ENCODE results near the gene EFNA3. TPM values are rescaled to one million over a fixed set of nuclear protein-coding genes. Genes with fewer than 3 reads are reported as not detected.

Gene EFNA3
- polyA plus RNA-seq, 1 experiment: 0.56 TPM

GRCh38 chr1:155079487-155080311, 1.1 kb downstream of the EFNA3 start:
- peaks cover 64% of the 10 kb centered on the region for H3K27me3 ChIP-seq (ENCODE audit: control insufficient read depth, insufficient read depth, low read length)
- POLR2A ChIA-PET: interaction anchor here (1.3 kb wide), 1 partner anchor 94 kb away, joined by 4 read pairs; the partner anchor contains the start of gene KRTCAP2
- DNase-seq (ENCODE audit: low read depth, low spot score): no peak
- CTCF ChIA-PET: interaction anchor here (0.7 to 2.2 kb wide), 4 partner anchors 12 to 93 kb away, joined by 3 to 10 read pairs (median 5); partner anchors contain the start of genes ADAM15 and KRTCAP2
- TF ChIP-seq CTCF (IDR thresholded peaks at IDR 0.05; ENCODE audit: low read depth, low read length): no peak
- no peak overlapping the region for H3K27ac ChIP-seq (ENCODE audit: low read depth, low read length)
- H3K9me3 ChIP-seq (ENCODE audit: control insufficient read depth, insufficient read depth, low read length): no peaks in the 10 kb centered on the region; the same call in 1 of the 2 replicates
- H3K4me3 ChIP-seq (ENCODE audit: low read depth, low read length): no peak overlapping the region

GRCh38 chr1:155080312-155081228, 1.9 kb downstream of the EFNA3 start:
- DNase-seq (ENCODE audit: low read depth, low spot score): no peak
- no peak overlapping the region for H3K4me3 ChIP-seq (ENCODE audit: low read depth, low read length)
- no peak for TF ChIP-seq CTCF (IDR thresholded peaks at IDR 0.05; ENCODE audit: low read depth, low read length)
- CTCF ChIA-PET: interaction anchor here (0.7 to 2.2 kb wide), 4 partner anchors 9 to 1081 kb away, joined by 3 to 7 read pairs (median 4); partner anchors contain the start of gene KRTCAP2
- H3K27me3 ChIP-seq (ENCODE audit: control insufficient read depth, insufficient read depth, low read length): peaks cover 57% of the 10 kb centered on the region
- POLR2A ChIA-PET: no interaction called here
- no peak overlapping the region for H3K27ac ChIP-seq (ENCODE audit: low read depth, low read length)
- no peaks in the 10 kb centered on the region; the same call in 1 of the 2 replicates for H3K9me3 ChIP-seq (ENCODE audit: control insufficient read depth, insufficient read depth, low read length)

- H3K9me3 ChIP-seq (ENCODE audit: control insufficient read depth, insufficient read depth, low read length): no peaks in the 10 kb centered on the region; the same call in 1 of the 2 replicates
- DNase-seq (ENCODE audit: low read depth, low spot score): no peak
- H3K27me3 ChIP-seq (ENCODE audit: control insufficient read depth, insufficient read depth, low read length): peaks cover 55% of the 10 kb centered on the region
- ChIA-PET POLR2A (no interaction called here), CTCF (interaction anchor here (1.1 to 2.2 kb wide), 2 partner anchors 8 to 91 kb away, joined by 4 to 7 read pairs; partner anchors contain the start of gene KRTCAP2)
- TF ChIP-seq CTCF (IDR thresholded peaks at IDR 0.05; ENCODE audit: low read depth, low read length): no peak
- no peak overlapping the region for H3K27ac ChIP-seq (ENCODE audit: low read depth, low read length)
- no peak overlapping the region for H3K4me3 ChIP-seq (ENCODE audit: low read depth, low read length)
These were observed 3.0 kb downstream of the EFNA3 start for GRCh38 chr1:155081472-155082300.

- Histone ChIP-seq H3K9me3 (ENCODE audit: control insufficient read depth, insufficient read depth, low read length) (no peaks in the 10 kb centered on the region; the same call in 1 of the 2 replicates), H3K27me3 (ENCODE audit: control insufficient read depth, insufficient read depth, low read length) (peaks cover 55% of the 10 kb centered on the region), H3K4me3 (ENCODE audit: low read depth, low read length) (no peak overlapping the region), H3K27ac (ENCODE audit: low read depth, low read length) (no peak overlapping the region)
- TF ChIP-seq CTCF (IDR thresholded peaks at IDR 0.05; ENCODE audit: low read depth, low read length): no peak
- ChIA-PET CTCF (interaction anchor here (4.1 kb wide), 1 partner anchor 86 kb away, joined by 30 read pairs; no protein-coding TSS in a partner anchor), POLR2A (no interaction called here)
- DNase-seq (ENCODE audit: low read depth, low spot score): no peak
These were observed 3.8 kb downstream of the EFNA3 start for GRCh38 chr1:155082301-155083051.
